Measurements from ENCODE around the gene SKIC8.

Gene SKIC8

DNA sequence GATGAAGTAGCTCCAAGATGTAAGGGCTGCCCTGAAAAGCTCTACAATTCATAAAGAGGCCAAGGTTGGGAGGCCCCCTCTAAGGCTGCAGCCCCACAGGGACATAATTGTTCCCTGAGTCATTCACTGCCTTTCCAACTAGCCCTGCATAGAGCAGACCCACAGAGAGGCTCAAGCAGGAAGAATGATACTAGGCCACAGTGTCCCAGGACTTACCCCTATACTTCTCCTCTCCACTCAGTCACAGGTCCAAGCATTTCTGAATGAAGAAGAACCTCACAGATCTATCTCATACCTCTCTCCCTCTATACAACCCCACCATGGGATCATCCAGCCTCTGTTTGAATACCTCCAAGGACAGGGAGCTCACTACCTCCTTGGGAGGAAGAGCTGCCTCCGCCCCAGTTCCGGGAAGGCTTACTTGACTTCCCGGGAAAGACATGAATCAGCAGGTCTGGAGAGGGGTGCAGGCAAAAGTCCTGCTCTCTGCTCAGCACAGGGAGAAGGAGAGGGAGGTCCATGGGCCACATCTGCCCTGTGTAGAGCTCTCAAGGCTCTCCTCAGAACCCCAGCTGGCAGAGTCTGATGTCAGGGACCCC is 6.9 kb upstream of the SKIC8 start:
- DNase-seq (ENCODE audit: insufficient read length) (no peak), FAIRE-seq (no peak)
- TF ChIP-seq TAF1 (IDR thresholded peaks at IDR 0.05; ENCODE audit: borderline replicate concordance, low read depth, low read length), result no peak
- no peak for TF ChIP-seq POLR2AphosphoS5 (IDR thresholded peaks at IDR 0.05; ENCODE audit: low read depth, low read length)
- TF ChIP-seq POLR2A (IDR thresholded peaks at IDR 0.05; ENCODE audit: low read depth, low read length), result no peak

DNA sequence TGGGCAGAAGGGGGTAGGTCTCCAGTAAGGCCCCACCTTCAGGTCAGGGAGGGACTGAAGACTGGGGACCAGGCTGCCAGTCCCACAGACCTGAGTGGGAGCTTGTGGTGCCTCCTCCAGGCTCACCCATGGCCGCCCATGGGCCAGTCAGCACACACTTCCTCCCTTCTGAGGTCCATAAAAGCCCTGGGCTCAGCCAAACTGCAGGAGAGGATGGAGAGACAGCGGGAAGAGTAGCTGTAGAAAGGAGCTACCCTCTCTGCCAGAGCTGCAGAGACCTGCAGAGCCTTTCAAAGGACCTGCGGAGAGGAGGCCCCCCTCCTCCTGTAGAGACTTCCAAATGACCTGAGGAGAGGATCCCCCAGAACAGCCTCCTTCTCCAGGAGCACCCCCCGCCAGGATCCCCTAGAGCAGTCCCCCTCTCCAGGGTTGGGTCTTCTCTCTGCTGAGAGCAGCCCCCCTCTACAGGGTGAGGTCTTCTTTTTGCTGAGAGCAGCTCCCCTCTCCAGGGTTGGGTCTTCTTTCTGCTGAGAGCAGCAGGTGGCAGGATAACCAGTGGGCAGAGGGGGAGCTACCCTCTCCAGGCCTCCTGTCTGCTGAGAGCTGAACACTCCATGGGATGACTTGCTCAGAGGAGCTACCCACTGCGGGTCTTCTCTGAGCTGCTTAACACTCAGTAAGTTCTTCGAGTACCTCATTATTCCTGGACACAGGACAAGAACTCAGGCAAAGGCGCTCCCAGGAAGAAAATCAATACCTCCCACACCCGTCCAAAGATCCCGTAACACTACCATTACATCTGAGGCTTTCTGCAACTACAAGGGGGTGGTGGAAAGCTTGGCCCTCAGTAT is 5.0 kb upstream of the SKIC8 start:
- DNase-seq (ENCODE audit: insufficient read length) (no peak), FAIRE-seq (no peak)
- no peak for TF ChIP-seq TAF1 (IDR thresholded peaks at IDR 0.05; ENCODE audit: borderline replicate concordance, low read depth, low read length)
- TF ChIP-seq POLR2AphosphoS5 (IDR thresholded peaks at IDR 0.05; ENCODE audit: low read depth, low read length), result no peak
- no peak for TF ChIP-seq POLR2A (IDR thresholded peaks at IDR 0.05; ENCODE audit: low read depth, low read length)

DNA sequence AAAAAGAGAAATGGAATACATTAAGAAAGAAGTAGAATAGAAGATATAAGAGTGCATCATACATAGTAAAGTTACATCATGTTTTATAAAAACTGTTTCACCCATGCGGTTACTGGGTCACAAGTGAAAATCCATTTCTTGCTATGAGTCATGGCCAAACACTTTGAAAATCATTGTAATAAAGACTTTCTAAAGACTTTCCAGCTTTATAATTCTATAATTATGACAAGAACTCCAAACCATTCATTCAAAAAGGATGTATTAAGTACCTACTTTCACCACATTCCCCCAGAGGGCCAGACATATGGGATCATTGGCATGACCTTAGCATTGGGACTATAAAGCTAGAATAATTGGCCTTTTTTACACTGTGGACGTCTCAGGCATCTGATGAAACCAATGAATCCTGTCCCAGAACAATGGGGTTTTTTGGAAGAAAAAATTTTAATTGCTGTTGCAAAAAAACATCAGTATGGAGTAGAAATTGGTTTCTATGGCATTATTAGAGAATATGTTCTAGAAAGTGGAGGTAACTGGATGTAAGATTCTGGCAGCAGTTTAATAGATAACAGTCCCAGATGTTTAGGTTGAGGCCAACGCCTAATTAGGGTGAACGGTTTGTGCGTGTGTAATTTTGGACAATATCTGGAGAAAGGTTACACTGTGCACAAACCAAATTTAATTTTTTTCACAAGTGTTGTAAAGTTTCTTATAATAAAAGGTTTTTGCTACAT is 3.3 kb upstream of the SKIC8 start:
- FAIRE-seq (no peak), DNase-seq (ENCODE audit: insufficient read length) (no peak)
- TF ChIP-seq TAF1 (IDR thresholded peaks at IDR 0.05; ENCODE audit: borderline replicate concordance, low read depth, low read length), result no peak
- TF ChIP-seq POLR2A (IDR thresholded peaks at IDR 0.05; ENCODE audit: low read depth, low read length), result no peak
- no peak for TF ChIP-seq POLR2AphosphoS5 (IDR thresholded peaks at IDR 0.05; ENCODE audit: low read depth, low read length)

DNA sequence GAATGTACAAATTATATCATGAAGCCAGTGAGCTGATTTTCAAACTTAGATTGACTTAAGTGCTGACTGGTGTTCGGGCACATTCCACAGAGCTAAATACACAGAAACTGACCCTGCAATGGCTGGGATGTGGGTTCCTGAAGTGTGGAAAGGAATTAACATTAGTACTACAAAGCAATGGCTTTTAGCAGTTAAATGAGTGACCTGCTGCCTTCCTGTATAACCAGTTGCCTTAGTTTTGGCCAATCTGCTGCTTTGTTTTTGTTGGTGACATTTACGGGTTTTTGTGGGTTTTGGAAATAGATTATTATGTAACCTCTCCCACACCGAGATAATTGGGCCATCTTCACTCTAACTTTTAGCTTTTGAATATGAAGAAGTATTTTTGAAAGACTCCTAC is 2.4 kb upstream of the SKIC8 start:
- DNase-seq (ENCODE audit: insufficient read length), result no peak
- no peak for FAIRE-seq

DNA sequence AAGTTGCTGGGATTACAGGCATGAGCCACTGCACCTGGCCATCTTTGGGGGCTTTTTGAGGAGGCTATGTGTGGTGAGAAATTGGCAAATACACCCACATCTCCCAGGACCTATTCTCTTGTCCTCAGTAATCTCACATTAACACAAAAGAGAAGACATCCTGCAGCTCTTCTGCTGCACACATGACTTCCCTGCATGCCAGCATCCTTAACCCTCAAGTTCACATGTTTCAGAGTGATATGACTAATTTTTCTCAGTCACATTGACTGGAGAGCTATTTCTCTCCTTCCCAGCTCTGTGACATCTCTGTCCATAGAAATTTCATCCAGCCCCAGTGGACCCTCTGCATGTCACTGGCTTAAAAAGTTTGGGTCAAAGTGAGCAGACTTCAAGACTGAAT is 1.9 kb upstream of the SKIC8 start:
- FAIRE-seq, result no peak
- TF ChIP-seq TAF1 (IDR thresholded peaks at IDR 0.05; ENCODE audit: borderline replicate concordance, low read depth, low read length) (no peak), POLR2A (IDR thresholded peaks at IDR 0.05; ENCODE audit: low read depth, low read length) (no peak)
- DNase-seq (ENCODE audit: insufficient read length), result no peak

More for the DNA sequence above, 2.4 kb upstream of the SKIC8 start:
- no peak for TF ChIP-seq TAF1 (IDR thresholded peaks at IDR 0.05; ENCODE audit: borderline replicate concordance, low read depth, low read length)
- no peak for TF ChIP-seq POLR2AphosphoS5 (IDR thresholded peaks at IDR 0.05; ENCODE audit: low read depth, low read length)

DNA sequence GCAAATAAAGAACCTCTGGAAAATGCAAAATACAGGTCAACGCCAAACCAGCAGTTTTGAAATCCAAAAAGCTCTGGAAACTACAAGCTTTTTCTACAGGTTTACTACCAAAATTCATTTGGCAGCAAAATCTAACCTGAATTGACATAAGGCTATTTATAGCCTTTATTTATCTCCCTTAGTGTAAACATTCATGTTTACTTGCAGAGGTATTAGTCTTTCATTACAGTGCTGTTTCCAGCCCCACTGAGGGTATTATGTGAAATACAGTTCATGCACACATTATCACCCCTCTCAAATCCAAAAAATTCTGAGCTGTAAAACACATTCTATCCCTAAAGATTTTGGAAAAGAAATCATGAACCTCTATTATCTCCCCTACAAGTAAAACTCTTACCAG is 7.2 kb downstream of the SKIC8 start:
- no peak for FAIRE-seq
- no peak for DNase-seq (ENCODE audit: insufficient read length)
- no peak for TF ChIP-seq TAF1 (IDR thresholded peaks at IDR 0.05; ENCODE audit: borderline replicate concordance, low read depth, low read length)
- no peak for TF ChIP-seq POLR2AphosphoS5 (IDR thresholded peaks at IDR 0.05; ENCODE audit: low read depth, low read length)
- no peak for TF ChIP-seq POLR2A (IDR thresholded peaks at IDR 0.05; ENCODE audit: low read depth, low read length)

DNA sequence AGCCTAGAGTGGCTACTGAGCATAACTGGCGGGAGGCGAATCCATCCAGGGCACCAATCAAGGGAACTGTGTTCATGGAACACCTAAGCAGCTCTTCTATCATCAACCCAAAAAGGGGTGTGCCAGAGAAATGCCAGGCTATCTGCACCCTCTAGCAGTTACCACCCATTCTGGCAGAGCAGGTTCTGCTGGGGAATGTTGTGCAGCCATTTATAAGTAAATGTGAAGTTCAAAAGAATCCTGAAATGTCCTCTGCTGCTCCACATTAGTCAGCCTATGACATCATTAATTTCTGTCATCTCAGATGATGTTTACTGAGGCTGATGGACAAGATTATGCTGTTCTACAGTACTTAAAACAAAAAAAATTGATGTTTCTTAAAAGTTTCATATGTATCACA is 7.7 kb downstream of the SKIC8 start:
- TF ChIP-seq TAF1 (IDR thresholded peaks at IDR 0.05; ENCODE audit: borderline replicate concordance, low read depth, low read length) (no peak), POLR2AphosphoS5 (IDR thresholded peaks at IDR 0.05; ENCODE audit: low read depth, low read length) (no peak), POLR2A (IDR thresholded peaks at IDR 0.05; ENCODE audit: low read depth, low read length) (no peak)
- FAIRE-seq (no peak), DNase-seq (ENCODE audit: insufficient read length) (no peak)

DNA sequence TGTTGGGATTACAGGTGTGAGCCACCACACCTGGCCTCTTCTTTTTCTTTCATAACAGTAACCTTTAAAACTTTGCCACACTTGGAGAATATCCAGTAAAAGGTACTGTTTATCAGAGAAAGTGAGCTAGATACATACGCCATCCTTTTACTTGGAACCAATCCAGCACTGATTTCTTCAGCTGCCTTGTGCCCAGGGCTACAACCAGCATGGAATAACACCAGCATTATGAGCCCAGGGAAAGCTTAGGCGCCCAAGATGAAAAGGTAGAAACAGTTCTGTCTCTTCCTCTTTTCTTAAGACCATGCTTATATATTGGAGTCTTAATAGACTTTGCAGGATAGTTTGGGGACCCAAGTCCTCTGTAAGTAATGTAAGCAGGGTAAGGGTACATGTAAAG is 8.4 kb downstream of the SKIC8 start:
- TF ChIP-seq TAF1 (IDR thresholded peaks at IDR 0.05; ENCODE audit: borderline replicate concordance, low read depth, low read length) (no peak), POLR2AphosphoS5 (IDR thresholded peaks at IDR 0.05; ENCODE audit: low read depth, low read length) (no peak), POLR2A (IDR thresholded peaks at IDR 0.05; ENCODE audit: low read depth, low read length) (no peak)
- FAIRE-seq, result no peak
- DNase-seq (ENCODE audit: insufficient read length), result no peak

DNA sequence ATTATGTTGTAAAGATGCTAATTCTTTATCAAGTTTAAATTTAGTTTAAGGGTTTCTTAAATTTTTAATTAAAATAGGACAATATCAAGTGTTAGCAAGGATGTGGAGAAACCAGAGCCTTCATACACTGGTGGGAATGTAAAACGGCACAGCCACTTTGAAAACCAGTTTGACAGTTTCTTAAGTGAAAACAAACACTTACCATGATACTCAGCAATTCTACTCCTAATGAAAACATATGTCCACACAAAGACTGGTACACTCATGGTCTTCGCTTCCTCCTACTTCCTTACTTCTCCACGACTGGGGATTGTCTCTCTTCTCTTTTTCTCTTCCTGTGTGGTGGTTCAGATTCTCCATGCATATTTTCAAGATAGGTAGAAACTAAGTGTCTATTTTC is 9.2 kb downstream of the SKIC8 start:
- FAIRE-seq (no peak), DNase-seq (ENCODE audit: insufficient read length) (no peak)
- TF ChIP-seq TAF1 (IDR thresholded peaks at IDR 0.05; ENCODE audit: borderline replicate concordance, low read depth, low read length) (no peak), POLR2A (IDR thresholded peaks at IDR 0.05; ENCODE audit: low read depth, low read length) (no peak), POLR2AphosphoS5 (IDR thresholded peaks at IDR 0.05; ENCODE audit: low read depth, low read length) (no peak)

DNA sequence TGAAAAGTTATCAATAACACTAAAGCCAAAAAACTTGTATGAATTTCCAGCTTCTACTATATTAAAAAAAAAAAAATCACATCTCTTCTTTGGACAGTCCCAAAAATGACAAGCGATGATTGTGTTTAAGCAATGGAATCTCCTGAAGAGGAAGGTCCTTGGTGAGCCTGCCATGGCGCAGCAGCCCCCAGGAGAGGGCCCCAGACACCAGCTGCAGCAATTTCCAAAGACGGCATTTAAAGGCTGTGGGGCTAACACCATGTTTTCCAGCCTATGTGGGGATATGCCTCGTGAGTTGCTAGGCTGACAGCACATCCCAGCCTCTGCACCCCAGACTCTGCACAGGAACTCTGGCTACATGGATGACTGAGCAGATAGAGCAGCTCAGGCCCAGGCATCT is 14.7 kb downstream of the SKIC8 start:
- FAIRE-seq, result no peak
- TF ChIP-seq POLR2AphosphoS5 (IDR thresholded peaks at IDR 0.05; ENCODE audit: low read depth, low read length) (no peak), POLR2A (IDR thresholded peaks at IDR 0.05; ENCODE audit: low read depth, low read length) (no peak), TAF1 (IDR thresholded peaks at IDR 0.05; ENCODE audit: borderline replicate concordance, low read depth, low read length) (no peak)
- DNase-seq (ENCODE audit: insufficient read length), result no peak

DNA sequence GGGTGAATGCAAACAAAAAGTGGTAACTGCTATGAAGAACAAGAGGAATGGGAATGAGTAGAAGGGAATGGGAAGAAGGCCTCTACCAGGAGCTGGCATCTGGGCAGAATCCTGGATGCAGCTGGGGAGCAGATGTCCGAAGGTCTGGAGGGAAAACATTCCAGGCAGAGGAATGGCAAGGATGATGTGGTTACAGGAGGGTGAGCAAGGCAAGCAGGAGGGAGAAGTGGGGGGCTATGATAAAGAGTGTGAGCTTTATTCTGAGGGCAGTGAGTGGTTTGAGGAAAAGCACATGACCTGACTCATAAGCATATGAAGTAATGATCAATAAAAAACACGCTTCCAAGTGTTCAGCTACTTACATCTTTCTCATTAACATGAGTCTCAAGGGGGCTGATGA is 17.1 kb downstream of the SKIC8 start:
- DNase-seq (ENCODE audit: insufficient read length) (no peak), FAIRE-seq (no peak)
- no peak for TF ChIP-seq TAF1 (IDR thresholded peaks at IDR 0.05; ENCODE audit: borderline replicate concordance, low read depth, low read length)
- TF ChIP-seq POLR2A (IDR thresholded peaks at IDR 0.05; ENCODE audit: low read depth, low read length), result no peak
- TF ChIP-seq POLR2AphosphoS5 (IDR thresholded peaks at IDR 0.05; ENCODE audit: low read depth, low read length), result no peak

All from GM12892 (cell line).